Activated naive CD4-positive, alpha-beta T cell treated with anti-CD3 and anti-CD28 coated beads, Interleukin-2, amount 10 ng/mL, durations not matched to agents 7 days and 5 days (primary cell): Measurements from ENCODE around the gene AMT.
"Not testable (repeated sequence)": the region's sequence is repeated elsewhere in the genome, so short reads cannot be mapped to it uniquely, and the experiment has no call there.

Experiments
- CTCF ChIA-PET: fragments of 350-600 bp; sonication (Branson Sonifier 250); formaldehyde crosslinking; loops from one replicate; lab custom pipeline; 2021; ENCODE audit warnings: antibody characterized with exemption; lab: Charles Lee
- DNase-seq: peaks from one replicate; pipeline ENCODE4 v3.0.0-alpha.2; 2020
- H3K27ac Mint-ChIP-seq: one replicate; pipeline ENCODE4 v1.8.0; 2021; ENCODE audit warnings: mild to moderate bottlenecking, moderate library complexity, mixed read lengths
- H3K27me3 Mint-ChIP-seq: one replicate; pipeline ENCODE4 v1.8.0; 2021; ENCODE audit warnings: mild to moderate bottlenecking, mixed read lengths
- H3K36me3 Mint-ChIP-seq: one replicate; pipeline ENCODE4 v1.8.0; 2021; ENCODE audit warnings: mixed read lengths
- H3K4me1 Mint-ChIP-seq: one replicate; pipeline ENCODE4 v1.8.0; 2021; ENCODE audit warnings: mixed read lengths
- H3K4me3 Mint-ChIP-seq: one replicate; pipeline ENCODE4 v1.8.0; 2021; ENCODE audit warnings: mild to moderate bottlenecking, moderate library complexity, mixed read lengths
- H3K9me3 Mint-ChIP-seq: one replicate; pipeline ENCODE4 v1.8.0; 2021; ENCODE audit warnings: mixed read lengths

The AMT gene

DNA sequence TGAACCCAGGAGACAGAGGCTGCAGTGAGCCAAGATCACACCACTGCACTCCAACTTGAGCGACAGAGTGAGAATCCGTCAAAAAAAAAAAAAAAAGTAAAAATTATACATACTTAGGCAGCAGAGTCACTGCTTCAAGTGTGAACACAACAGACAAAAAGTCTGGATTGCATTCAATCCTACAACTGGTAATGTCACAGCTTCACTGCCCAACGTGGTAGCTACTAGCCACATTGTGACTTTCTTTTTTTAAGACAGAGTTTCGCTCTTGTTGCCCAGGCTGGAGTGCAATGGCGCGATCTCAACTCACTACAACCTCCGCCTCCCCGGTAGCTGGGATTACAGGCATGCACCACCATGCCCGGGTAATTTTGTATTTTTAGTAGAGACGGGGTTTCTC is 31.0 kb downstream of the AMT start:
- not testable (repeated sequence) for H3K4me3 Mint-ChIP-seq, H3K9me3 Mint-ChIP-seq, DNase-seq, H3K27me3 Mint-ChIP-seq, H3K27ac Mint-ChIP-seq
- H3K4me1 Mint-ChIP-seq, result peaks cover 35% of the 10 kb centered on the region
- CTCF ChIA-PET, result interaction anchor here (0.6 to 1.2 kb wide), 3 partner anchors 9 to 20 kb away, joined by 3 to 6 read pairs (median 3); no protein-coding TSS in a partner anchor
- peaks cover 34% of the 10 kb centered on the region for H3K36me3 Mint-ChIP-seq

DNA sequence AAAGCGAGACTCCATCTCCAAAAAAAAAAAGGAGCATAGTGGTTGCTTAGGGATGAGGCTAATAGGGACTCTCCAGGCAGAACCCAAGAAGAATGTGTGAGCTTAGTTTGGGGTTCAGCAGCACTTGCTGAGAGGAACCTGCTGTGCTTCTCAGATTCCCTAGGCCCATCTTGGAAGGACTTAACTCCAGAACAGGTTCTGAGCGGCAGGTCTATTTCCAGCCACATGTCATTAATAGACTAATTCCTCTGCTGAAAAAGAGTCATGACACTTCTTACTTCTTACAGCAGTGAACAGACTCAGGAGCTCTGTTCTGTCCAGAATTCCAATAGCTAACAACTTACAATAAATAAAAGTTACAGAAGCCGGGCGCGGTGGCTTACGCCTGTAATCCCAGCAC is 33.0 kb downstream of the AMT start:
- H3K4me3 Mint-ChIP-seq, result no peak overlapping the region
- H3K4me1 Mint-ChIP-seq, result peaks cover 29% of the 10 kb centered on the region
- H3K36me3 Mint-ChIP-seq, result peaks cover 20% of the 10 kb centered on the region
- H3K27ac Mint-ChIP-seq, result no peak overlapping the region
- CTCF ChIA-PET, result no interaction called here
- DNase-seq, result no peak
- H3K9me3 Mint-ChIP-seq, result no peaks in the 10 kb centered on the region
- no peaks in the 10 kb centered on the region for H3K27me3 Mint-ChIP-seq

DNA sequence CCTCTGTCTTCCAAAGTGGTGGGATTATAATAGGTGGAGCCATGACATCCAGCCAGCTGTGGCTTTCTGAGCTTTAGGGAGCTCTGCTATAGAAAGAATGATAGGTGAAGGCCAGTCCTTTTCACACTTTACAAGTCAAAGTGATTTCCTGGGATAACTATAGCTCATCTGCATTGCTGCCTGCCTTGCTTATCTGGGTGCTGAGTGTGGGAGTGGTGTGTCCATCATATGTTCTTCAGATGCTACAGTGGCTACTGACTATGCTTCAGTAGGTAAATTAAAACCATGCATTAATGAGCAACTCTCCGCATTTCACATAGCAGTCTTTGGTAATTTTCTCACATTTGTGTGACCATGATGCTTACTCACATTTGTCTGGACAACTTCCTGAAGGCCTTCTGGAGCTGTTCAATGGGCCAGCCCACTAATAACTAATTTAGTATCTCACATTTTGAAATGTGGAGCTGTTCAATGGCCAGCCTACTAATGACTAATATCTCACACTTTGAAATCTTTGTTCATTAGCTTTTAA is 33.9 kb downstream of the AMT start:
- CTCF ChIA-PET, result interaction anchor here (0.6 kb wide), 1 partner anchor 219 kb away, joined by 3 read pairs; no protein-coding TSS in a partner anchor
- Mint-ChIP-seq H3K27ac (no peak overlapping the region), H3K4me3 (no peak overlapping the region), H3K27me3 (no peaks in the 10 kb centered on the region), H3K4me1 (peaks cover 28% of the 10 kb centered on the region), H3K9me3 (no peaks in the 10 kb centered on the region), H3K36me3 (peaks cover 23% of the 10 kb centered on the region)
- no peak for DNase-seq

DNA sequence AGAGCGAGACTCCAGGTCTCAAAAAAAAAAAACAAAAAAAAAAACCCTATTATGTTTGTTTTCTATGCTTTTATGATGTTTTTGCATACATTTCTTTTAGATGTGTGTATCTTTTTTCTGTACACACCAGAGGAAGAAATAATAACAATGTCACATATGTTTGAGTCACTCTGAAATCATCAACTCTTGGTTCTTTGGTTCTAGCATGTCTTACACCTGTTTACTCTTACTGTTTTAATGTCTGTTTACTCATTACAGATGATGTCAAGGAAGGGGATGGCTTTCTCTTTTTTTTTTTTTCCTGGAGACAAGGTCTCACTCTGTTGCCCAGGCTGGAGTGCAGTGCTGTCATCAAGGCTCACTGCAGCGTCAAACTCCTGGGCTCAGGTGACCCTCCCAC is 34.6 kb downstream of the AMT start:
- no peak overlapping the region for H3K4me3 Mint-ChIP-seq

DNA sequence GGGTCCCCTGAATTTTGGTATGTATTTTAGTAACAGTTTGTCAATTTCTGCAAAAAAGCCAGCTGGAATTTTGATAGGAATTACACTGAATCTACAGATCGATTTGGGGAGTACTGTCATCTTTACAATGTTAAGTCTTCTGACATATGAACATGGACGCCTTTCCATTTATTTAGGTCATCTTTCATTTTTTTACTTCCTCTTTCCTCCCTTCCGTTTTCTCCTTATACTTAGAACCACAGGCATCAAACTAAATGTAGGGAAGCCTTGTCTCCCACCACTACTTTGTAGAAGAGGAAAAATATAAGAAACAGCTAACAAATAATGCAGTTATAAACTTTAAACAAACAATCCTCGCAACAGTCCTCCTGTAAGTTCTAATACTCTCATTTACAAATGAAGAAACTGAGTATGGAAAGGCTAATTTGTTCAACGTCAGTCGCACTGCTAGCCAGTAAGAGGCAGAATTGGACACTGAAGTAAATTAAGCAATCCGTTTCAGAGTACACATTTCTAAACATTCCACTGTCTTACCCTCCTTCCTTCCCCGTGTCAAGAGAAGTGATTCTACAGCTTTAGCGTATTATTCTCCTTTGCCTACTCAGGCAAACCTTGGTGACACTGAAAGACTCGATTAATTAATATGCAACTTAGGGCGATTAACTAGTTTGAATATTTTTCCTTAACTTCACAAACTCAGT is 36.1 kb downstream of the AMT start:
- CTCF ChIA-PET, result no interaction called here
- Mint-ChIP-seq H3K27ac (no peak overlapping the region), H3K27me3 (no peaks in the 10 kb centered on the region), H3K9me3 (no peaks in the 10 kb centered on the region), H3K4me3 (no peak overlapping the region), H3K36me3 (peaks cover 19% of the 10 kb centered on the region), H3K4me1 (peaks cover 23% of the 10 kb centered on the region)
- no peak for DNase-seq

More for the DNA sequence above, 34.6 kb downstream of the AMT start:
- Mint-ChIP-seq H3K36me3 (peaks cover 21% of the 10 kb centered on the region), H3K27ac (no peak overlapping the region), H3K27me3 (no peaks in the 10 kb centered on the region), H3K4me1 (peaks cover 25% of the 10 kb centered on the region), H3K9me3 (no peaks in the 10 kb centered on the region)
- CTCF ChIA-PET, result interaction anchor here (0.6 kb wide), 1 partner anchor 218 kb away, joined by 3 read pairs; no protein-coding TSS in a partner anchor
- no peak for DNase-seq

DNA sequence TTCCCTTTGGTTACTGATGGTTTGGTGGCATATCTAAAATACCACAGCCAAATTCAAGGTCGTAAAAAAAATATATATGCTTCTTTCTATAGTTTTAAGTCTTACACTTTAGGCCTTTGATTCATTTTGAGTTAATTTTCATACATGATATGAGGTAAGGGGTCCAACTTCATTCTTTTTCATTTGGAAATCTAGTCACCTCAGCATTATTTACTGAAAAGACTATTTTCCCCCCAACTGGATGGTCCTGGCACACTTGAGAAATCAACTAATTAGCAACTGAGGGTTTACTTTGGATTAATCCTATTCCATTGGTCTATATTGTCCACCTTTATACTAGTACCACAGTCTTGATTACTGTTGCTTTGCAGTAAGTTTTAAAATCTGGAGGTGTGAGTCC is 36.7 kb downstream of the AMT start:
- no peak for DNase-seq
- no peaks in the 10 kb centered on the region for H3K9me3 Mint-ChIP-seq
- peaks cover 23% of the 10 kb centered on the region for H3K4me1 Mint-ChIP-seq
- H3K27me3 Mint-ChIP-seq, result no peaks in the 10 kb centered on the region
- H3K27ac Mint-ChIP-seq, result no peak overlapping the region
- no peak overlapping the region for H3K4me3 Mint-ChIP-seq
- CTCF ChIA-PET, result no interaction called here
- peaks cover 19% of the 10 kb centered on the region for H3K36me3 Mint-ChIP-seq

DNA sequence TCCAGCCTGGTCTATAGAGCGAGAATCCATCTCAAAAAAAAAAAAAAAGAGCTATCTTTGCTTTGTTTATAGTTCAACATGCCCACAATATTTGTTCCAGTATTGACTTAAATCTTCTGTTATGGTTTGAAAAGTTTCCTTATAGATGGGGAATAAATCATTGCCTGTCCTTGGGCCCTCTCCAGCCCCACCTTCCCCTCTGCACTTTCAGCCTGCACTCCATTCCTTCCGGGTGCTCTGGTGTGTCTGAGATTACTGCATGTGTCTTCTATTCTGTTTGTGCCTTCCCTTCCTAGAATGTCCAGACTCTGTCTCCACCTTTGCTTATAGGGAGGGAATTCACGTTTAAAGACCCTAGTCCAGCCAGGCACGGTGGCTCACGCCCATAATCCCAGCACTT is 38.9 kb downstream of the AMT start:
- CTCF ChIA-PET, result no interaction called here
- peaks cover 2% of the 10 kb centered on the region for H3K9me3 Mint-ChIP-seq
- peaks cover 24% of the 10 kb centered on the region for H3K4me1 Mint-ChIP-seq
- H3K4me3 Mint-ChIP-seq, result no peak overlapping the region
- peaks cover 27% of the 10 kb centered on the region for H3K36me3 Mint-ChIP-seq
- peak overlapping the region; percentile 20 for H3K27ac Mint-ChIP-seq
- no peak for DNase-seq
- H3K27me3 Mint-ChIP-seq, result no peaks in the 10 kb centered on the region

DNA sequence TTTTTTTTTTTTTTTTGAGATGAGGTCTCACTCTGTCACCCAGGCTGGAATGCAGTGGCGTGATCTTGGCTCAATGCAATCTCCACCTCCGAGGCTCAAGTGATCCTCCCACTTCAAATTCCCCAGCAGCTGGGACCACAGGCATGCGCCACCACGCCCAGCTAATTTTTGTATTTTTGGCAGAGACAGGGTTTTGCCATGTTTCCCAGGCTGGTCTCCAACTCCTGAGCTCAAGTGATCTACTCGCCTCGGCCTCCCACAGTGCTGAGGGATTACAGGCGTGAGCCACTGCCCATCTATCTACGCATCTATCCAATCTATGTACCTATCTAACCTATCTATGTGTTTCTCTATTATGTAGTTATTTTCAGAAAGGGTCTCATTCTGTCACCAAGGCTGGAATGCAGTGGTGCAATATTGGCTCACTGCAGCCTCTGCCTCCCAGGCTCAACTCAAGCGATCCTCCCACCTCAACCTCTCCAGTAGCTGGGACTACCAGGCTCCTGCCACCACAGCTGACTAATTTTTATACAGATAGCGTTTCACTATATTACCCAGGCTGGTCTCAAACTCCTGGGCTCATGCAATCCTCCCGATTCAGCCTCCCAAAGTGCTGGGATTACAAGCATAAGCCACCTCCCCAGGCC is 43.9 kb downstream of the AMT start:
- Mint-ChIP-seq H3K27ac (no peak overlapping the region), H3K4me1 (peaks cover 26% of the 10 kb centered on the region), H3K4me3 (no peak overlapping the region), H3K27me3 (no peaks in the 10 kb centered on the region), H3K9me3 (peaks cover 3% of the 10 kb centered on the region), H3K36me3 (peaks cover 37% of the 10 kb centered on the region)
- no peak for DNase-seq
- CTCF ChIA-PET, result interaction anchor here (0.8 kb wide), 1 partner anchor 38 kb away, joined by 3 read pairs; the partner anchor contains the start of gene USP4

DNA sequence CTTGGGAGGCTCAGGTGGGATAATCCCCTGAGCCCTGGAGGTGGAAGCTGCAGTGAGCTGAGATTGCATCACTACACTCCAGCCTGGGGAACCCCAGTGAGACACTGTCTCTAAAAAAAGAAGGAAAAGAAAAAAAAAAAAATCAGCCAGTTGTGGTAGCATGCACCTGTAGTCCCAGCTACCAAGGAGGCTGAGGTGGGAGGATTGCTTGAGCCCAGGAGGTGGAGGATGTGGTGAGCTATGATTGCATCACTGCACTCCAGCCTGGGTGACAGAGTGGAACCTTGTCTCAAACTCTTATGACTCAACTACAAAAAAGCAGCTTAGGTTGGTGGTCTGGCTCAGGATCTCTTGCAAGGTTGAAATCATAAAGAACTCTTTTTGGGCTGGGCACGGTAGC is 44.8 kb downstream of the AMT start:
- Mint-ChIP-seq H3K36me3 (peaks cover 44% of the 10 kb centered on the region), H3K27me3 (no peaks in the 10 kb centered on the region), H3K4me1 (peaks cover 25% of the 10 kb centered on the region), H3K27ac (peak overlapping the region; percentile 71), H3K9me3 (peaks cover 3% of the 10 kb centered on the region), H3K4me3 (no peak overlapping the region)
- CTCF ChIA-PET, result interaction anchor here (0.8 kb wide), 1 partner anchor 37 kb away, joined by 3 read pairs; the partner anchor contains the start of gene USP4
- DNase-seq, result peak; percentile 58

DNA sequence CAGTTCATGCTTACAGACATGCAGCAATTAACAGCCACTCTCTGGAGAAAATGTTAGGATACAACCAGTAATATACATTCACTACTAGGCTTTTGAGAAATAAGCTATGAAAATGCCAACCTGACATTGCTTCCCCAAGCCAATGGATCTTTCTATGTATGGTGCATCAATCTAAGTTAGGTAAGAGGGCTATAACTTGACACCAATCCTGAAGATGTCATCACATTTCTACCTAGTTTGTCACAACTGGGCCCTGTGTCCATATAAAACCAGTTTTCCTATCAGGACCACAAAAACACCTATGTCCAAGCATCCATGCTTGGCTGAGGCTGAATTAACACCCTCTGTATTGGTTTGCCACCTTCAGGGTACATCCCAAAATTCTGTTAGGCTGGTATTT is 50.3 kb downstream of the AMT start:
- H3K4me3 Mint-ChIP-seq, result no peak overlapping the region
- no peak overlapping the region for H3K27ac Mint-ChIP-seq
- H3K9me3 Mint-ChIP-seq, result no peaks in the 10 kb centered on the region
- H3K27me3 Mint-ChIP-seq, result no peaks in the 10 kb centered on the region
- peaks cover 10% of the 10 kb centered on the region for H3K4me1 Mint-ChIP-seq
- no peak for DNase-seq
- H3K36me3 Mint-ChIP-seq, result peaks cover 53% of the 10 kb centered on the region
- CTCF ChIA-PET, result interaction anchor here (0.7 kb wide), 1 partner anchor 73 kb away, joined by 3 read pairs; no protein-coding TSS in a partner anchor

DNA sequence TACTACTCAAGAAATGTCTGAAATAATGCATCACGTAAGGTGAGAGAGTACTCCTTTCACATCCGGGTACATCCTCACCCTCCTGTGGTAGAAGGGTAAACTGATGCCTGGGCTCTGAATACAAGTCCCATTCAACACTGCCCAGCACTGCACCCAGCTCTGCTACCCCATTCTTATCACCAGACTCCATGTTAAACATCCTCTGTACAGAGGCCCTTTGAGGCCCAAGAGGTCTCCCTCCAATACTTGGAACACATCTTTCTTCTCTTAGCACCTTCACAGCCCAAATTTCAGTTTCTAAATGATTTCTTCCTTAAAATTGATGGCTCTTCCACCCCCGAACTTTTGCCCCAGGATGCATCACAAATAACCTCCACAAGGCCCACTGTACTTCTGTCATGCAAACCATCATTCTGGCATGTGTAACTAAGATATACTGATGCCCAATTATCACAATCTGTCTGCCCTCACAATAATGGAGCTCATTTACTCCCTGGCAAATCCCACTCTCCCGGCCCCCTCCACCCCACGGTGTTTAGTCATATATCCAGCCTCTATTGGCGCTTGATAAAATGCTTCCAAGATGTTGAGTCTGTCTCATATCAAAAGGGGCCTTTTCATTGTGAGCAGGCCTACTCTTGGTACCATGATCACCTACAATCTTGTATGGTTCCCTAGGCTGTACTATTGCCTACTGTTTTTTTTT is 51.5 kb downstream of the AMT start:
- Mint-ChIP-seq H3K4me1 (peaks cover 9% of the 10 kb centered on the region), H3K9me3 (no peaks in the 10 kb centered on the region), H3K27me3 (no peaks in the 10 kb centered on the region), H3K27ac (peak overlapping the region; percentile 53), H3K36me3 (peaks cover 64% of the 10 kb centered on the region), H3K4me3 (no peak overlapping the region)
- CTCF ChIA-PET, result interaction anchor here (0.6 kb wide), 1 partner anchor 21 kb away, joined by 3 read pairs; no protein-coding TSS in a partner anchor
- DNase-seq, result no peak
